Heart right ventricle (tissue), 16 donors: ENCODE measurements around the gene SUMO3. TPM values are rescaled to one million over a fixed set of nuclear protein-coding genes. Genes with fewer than 3 reads are reported as not detected.

Source experiments
- ATAC-seq, 8 donors: fragments of 200-7000 bp; cut with Tn5 transposase; one replicate each; pipeline ENCODE4 v1.9.1; 2020; ENCODE audit warnings: mild to moderate bottlenecking in 8 of 8, moderate library complexity in 8 of 8, moderate number of reproducible peaks in 1 of 8
- DNase-seq, 2 donors: peaks; one replicate each; pipeline ENCODE4 v3.0.0-alpha.2; 2020
- H3K27ac ChIP-seq, 10 donors: fragments of 200-600 bp; sonication (generic) in 2 of 10; one replicate each; pipeline versions ENCODE4 v1.5.0 to v1.8.0; 2020 to 2022; ENCODE audit warnings: mild to moderate bottlenecking in 3 of 10
- H3K27me3 ChIP-seq, 7 donors: fragments of 200-600 bp; one replicate each; pipeline ENCODE4 v1.8.0; 2021 to 2022; ENCODE audit warnings: mild to moderate bottlenecking in 2 of 7
- H3K36me3 ChIP-seq, 9 donors: fragments of 200-600 bp; sonication (generic) in 1 of 9; one replicate each; pipeline versions ENCODE4 v1.5.0 to v1.8.0; 2020 to 2022; ENCODE audit warnings: mild to moderate bottlenecking in 2 of 9
- H3K4me1 ChIP-seq, 9 donors: fragments of 200-600 bp; sonication (generic) in 1 of 9; one replicate each; pipeline versions ENCODE4 v1.5.0 to v1.8.0; 2020 to 2022; ENCODE audit warnings: mild to moderate bottlenecking in 4 of 9
- H3K4me3 ChIP-seq, 10 donors: fragments of 200-600 bp; sonication (generic) in 2 of 10; one replicate each; pipeline versions ENCODE4 v1.5.0 to v1.8.0; 2020 to 2022; ENCODE audit warnings: mild to moderate bottlenecking in 7 of 10, moderate library complexity in 2 of 10
- H3K9me3 ChIP-seq, 11 donors: fragments of 200-600 bp in 10 of 11; sonication (generic) in 2 of 11; one replicate each; pipeline versions ENCODE4 v1.5.0 to v1.8.0; 2013 to 2022; ENCODE audit warnings: mild to moderate bottlenecking in 2 of 11, control low read depth in 1 of 11, moderate library complexity in 1 of 11
- CTCF ChIP-seq, 9 donors: fragments of 200-600 bp; sonication (generic) in 2 of 9; IDR thresholded peaks; one replicate each; pipeline versions ENCODE4 v1.5.0 to v1.8.0; 2021 to 2022; ENCODE audit warnings: antibody characterized with exemption in 9 of 9, mild to moderate bottlenecking in 5 of 9, moderate library complexity in 1 of 9
- WGBS, 2 donors: extraction: QIAGEN DNeasy Blood & Tissue Kit; methylation state at CpG; one replicate each; pipeline ENCODE4 v1.1.7; 2013; ENCODE audit warnings: inconsistent platforms in 1 of 2; 5-methylcytosine and 5-hydroxymethylcytosine counted together
- intact Hi-C, 10 donors: fragments of 100-400 bp; cut with DNase I; formaldehyde crosslinking; loops; one replicate each; pipeline versions ENCODE4 v1.11.1 to v1.14.2; 2022
- polyA plus RNA-seq, 2 donors: library from polyadenylated mRNA; stranded (reverse); fragments of 200-250 nt; gene quantifications; one replicate each; pipeline ENCODE4 v1.2.3, GENCODE V29; 2013
- total RNA-seq, 10 donors: library from RNA; stranded (reverse); fragmentation: NEBNext Ultra II Directional in 3 of 10; extraction: Animal tissue kit (Norgen Biotek cat#: 25700) in 3 of 10; gene quantifications; one replicate each; pipeline versions ENCODE4 v1.2.1 to v1.2.4, GENCODE V29; 2021 to 2023
- donor health status: Arrhythmogenic right ventricular cardiomyopathy.
- donor health status: ischemic (EF 13 %, LVEDD 7.1; RV severe dilation, severe dysfunction).
- donor health status: healthy with polysubstance abuse.
- donor health status: DM: no; HTN: yes; CAD: no.
- donor health status: DM: no; HTN: no; CAD: no.
- donor health status: ischemic (EF 25% LVEDD 6.9; RV normal size, moderate dysfunction).
- donor health status: ischemic (EF 25% LVEDD 5.7; RV mildly dilated, moderate dysfunction).
- donor health status: healthy.
- donor health status: DM: yes; HTN: yes; CAD: no.
- donor health status: Ischemic cardiomyopathy.
- donor health status: ischemic (EF 35%, LVEDD 5.7; RV mildly dilated, moderate dysfunction).
- donor health status: nonischemic (EF 11% LVEDD 7.7; RV severe dilation, severe dysfunction).
- donor health status: DM: yes; HTN: yes; CAD: no.
- donor health status: PGD.
- donor health status: ischemic (EF 29% LVEDD 5.4; RV normal size, mild dysfunction).
- donor health status: nonischemic (EF 23%, LVEDD 6.1; RV moderate dilation, normal function).

The SUMO3 gene
- total and polyA plus RNA-seq, 12 donors, result 14.9 to 80.9 (median 70.5) TPM

- Histone ChIP-seq H3K4me3 (no peak overlapping the region), H3K36me3 (peaks cover 0 to 55% (median 0%) of the 10 kb centered on the region in 9 donors), H3K27ac (no peak overlapping the region), H3K4me1 (peaks cover 5 to 35% (median 24%) of the 10 kb centered on the region in 9 donors), H3K27me3 (no peaks in the 10 kb centered on the region), H3K9me3 (no peaks in the 10 kb centered on the region)
- ATAC-seq, result no peak
- TF ChIP-seq CTCF (IDR thresholded peaks at IDR 0.05), result no peak
- WGBS, 2 donors, result 89 to 93% methylated on average over 11 of the region's 11 CpGs
- intact Hi-C loops, result loop anchor here in 2 of 10 donors (5.0 to 10.0 kb wide), 2 partner anchors 137 to 281 kb away; no protein-coding TSS in a partner anchor
- DNase-seq, result no peak
Measured at GRCh38 chr21:44795342-44795741, 22.5 kb downstream of the SUMO3 start.

DNA sequence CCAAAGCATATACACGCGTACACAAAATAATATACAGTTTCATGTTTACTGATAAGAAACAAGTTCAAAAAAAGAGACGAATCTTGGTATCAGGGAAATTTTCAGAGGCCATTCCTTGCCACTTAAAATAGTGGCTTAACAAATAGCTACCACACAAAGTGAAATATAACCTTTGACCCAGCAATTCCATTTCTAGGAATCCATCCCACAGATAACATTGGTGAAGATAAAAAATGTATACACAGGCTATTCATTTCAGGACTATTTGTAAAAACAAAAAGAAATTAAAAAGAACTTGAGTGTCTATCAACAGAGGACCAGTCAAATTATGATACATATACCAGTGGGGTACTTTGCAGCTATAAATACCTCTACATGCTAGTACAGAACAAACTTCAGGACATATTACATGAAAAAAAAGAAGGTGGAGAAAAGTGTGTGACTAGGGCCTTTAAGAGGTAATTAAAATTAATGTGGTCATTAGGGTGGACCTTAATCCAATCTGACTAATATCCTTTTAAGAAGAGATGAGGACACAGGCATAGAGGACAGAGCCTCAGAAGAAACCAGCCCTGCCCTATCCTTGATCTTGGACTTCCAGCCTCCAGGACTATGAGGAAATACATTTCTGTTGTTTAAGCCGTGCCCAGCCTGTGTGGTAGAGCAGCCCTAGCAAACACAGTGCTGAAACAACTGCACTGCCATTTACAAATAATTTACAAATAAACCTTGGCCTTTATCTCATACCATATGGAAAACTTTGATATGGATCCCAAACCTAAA lies 24.1 kb downstream of the SUMO3 start:
- WGBS, 2 donors, result 25 to 37% methylated on average over 4 of the region's 4 CpGs
- no peak for DNase-seq

DNA sequence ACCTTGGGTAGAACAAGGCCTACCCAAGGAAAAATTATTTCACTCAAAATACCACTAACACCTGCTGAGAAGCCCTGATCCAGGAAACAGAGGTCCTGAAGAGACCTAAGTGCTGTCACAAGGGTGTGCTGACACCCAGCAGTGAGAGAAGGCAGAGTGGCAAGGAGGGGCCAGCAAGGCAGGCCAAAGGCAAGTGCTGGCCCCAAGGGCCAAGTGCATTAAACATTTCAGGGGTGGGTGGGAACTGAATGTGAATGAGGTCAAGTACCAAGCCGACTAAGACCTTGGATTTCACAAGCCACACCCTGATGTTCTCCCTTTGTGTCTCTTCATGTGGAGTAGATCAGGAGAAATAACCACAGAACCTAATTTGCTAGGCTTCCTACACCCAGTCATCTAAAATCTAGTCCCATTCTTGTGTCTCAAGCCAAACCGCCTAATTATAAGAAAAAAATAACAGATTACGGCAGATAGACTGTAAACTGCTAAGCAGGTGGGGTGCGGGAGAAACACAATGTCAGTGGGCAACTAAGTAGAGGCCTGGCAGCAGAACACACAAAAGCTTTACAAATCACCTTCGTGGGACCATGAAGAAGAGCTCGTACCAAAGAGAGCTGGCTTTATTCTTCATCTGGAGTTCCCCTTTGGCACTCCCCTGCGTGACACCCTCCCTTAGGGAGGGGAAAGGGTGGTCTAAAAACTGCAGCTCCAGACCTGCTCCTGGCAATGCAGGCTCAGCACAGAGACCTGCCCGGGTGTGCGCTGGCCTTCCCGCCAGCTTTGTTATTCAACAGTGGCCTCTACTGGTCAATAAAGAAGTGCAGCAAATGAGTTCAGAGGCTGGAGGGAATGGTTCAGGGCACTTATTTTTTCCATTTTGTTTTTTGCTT lies 24.9 kb downstream of the SUMO3 start:
- no peaks in the 10 kb centered on the region for H3K27me3 ChIP-seq
- ATAC-seq (peak; percentile 86 to 93 (median 90)), DNase-seq (peak; percentile 40 to 45)
- intact Hi-C loops, result loop anchor here in 6 of 10 donors (5.0 to 10.0 kb wide), 4 partner anchors 276 to 286 kb away; no protein-coding TSS in a partner anchor
- TF ChIP-seq CTCF (IDR thresholded peaks at IDR 0.05), result peak; percentile 66 to 91 (median 82)
- peaks cover 5 to 22% (median 12%) of the 10 kb centered on the region in 9 donors for H3K4me1 ChIP-seq
- no peak overlapping the region for H3K27ac ChIP-seq
- H3K4me3 ChIP-seq, result no peak overlapping the region
- no peaks in the 10 kb centered on the region for H3K9me3 ChIP-seq
- H3K36me3 ChIP-seq, result peaks cover 0 to 46% (median 0%) of the 10 kb centered on the region in 9 donors
- 17 to 22% methylated on average over 10 of the region's 10 CpGs for WGBS, 2 donors

More for the DNA sequence above, 24.1 kb downstream of the SUMO3 start:
- ATAC-seq, result no peak
- peaks cover 0 to 55% (median 0%) of the 10 kb centered on the region in 9 donors for H3K36me3 ChIP-seq
- H3K27me3 ChIP-seq, result no peaks in the 10 kb centered on the region
- H3K9me3 ChIP-seq, result no peaks in the 10 kb centered on the region
- intact Hi-C loops, result loop anchor here in 6 of 10 donors (5.0 to 10.0 kb wide), 4 partner anchors 276 to 286 kb away; no protein-coding TSS in a partner anchor
- TF ChIP-seq CTCF (IDR thresholded peaks at IDR 0.05), result peak in 2 of 9 donors; percentile 4 to 32
- H3K4me1 ChIP-seq, result peaks cover 5 to 22% (median 12%) of the 10 kb centered on the region in 9 donors
- no peak overlapping the region for H3K4me3 ChIP-seq
- H3K27ac ChIP-seq, result no peak overlapping the region

DNA sequence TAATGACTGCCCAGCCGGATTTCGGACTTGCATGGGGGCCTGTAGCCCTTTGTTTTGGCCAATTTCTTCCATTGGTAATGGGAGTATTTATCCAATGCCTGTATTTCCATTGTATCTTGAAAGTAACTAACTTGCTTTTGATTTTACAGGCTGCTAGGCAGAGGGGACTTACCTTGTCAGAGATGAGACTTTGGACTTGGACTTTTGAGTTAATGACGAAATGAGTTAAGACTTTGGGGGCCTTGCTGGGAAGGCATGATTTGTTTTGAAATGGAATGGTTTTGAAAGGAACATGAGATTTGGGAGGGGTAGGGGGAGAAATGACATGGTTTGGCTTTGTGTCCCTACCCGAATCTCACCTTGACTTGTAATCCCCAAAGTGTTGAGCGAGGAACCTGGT lies 25.9 kb downstream of the SUMO3 start:
- ATAC-seq, result no peak
- WGBS, 2 donors, result 95 to 98% methylated on average over 5 of the region's 5 CpGs
- intact Hi-C loops, result loop anchor here in 6 of 10 donors (5.0 to 10.0 kb wide), 4 partner anchors 275 to 285 kb away; no protein-coding TSS in a partner anchor
- Histone ChIP-seq H3K36me3 (peaks cover 0 to 41% (median 0%) of the 10 kb centered on the region in 9 donors), H3K4me1 (peaks cover 5 to 22% (median 12%) of the 10 kb centered on the region in 9 donors), H3K27ac (no peak overlapping the region), H3K4me3 (no peak overlapping the region), H3K9me3 (no peaks in the 10 kb centered on the region), H3K27me3 (no peaks in the 10 kb centered on the region)
- TF ChIP-seq CTCF (IDR thresholded peaks at IDR 0.05), result no peak
- DNase-seq, result no peak
